B cell (primary cell): ENCODE results near the gene KLHL22.

ENCODE experiments used
- EZH2 ChIP-seq: IDR thresholded peaks from 2 replicates; pipeline ENCODE4 v1.6.1; 2012; ENCODE audit warnings: borderline replicate concordance, low read depth, mild to moderate bottlenecking, moderate library complexity, low read length; ENCODE audit not compliant: insufficient read depth, poor library complexity, severe bottlenecking
- TF ChIP-seq, protein P1 (sequence below): fragments of 200-600 bp; IDR thresholded peaks from one replicate; pipeline ENCODE4 v1.8.0; 2022; ENCODE audit warnings: antibody characterized with exemption, mild to moderate bottlenecking

DNA sequence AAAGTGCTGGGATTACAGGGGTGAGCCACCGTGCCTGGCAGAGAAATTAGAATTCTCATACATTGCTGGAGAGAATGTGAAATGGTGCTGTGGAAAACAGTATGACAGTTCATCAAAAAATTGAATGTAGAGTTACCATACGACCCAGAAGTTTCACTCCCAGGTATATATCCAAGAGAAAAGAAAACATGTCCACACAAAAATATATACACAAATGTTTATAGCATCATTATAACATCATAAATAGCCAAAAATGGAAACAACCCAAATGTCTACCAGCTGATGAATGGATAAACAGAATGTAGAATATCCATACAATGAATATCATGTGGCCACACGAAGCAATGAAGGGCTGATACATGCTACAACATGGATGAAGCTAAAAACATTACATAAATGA is 46.5 kb upstream of the KLHL22 start:
- TF ChIP-seq, protein P1, sequence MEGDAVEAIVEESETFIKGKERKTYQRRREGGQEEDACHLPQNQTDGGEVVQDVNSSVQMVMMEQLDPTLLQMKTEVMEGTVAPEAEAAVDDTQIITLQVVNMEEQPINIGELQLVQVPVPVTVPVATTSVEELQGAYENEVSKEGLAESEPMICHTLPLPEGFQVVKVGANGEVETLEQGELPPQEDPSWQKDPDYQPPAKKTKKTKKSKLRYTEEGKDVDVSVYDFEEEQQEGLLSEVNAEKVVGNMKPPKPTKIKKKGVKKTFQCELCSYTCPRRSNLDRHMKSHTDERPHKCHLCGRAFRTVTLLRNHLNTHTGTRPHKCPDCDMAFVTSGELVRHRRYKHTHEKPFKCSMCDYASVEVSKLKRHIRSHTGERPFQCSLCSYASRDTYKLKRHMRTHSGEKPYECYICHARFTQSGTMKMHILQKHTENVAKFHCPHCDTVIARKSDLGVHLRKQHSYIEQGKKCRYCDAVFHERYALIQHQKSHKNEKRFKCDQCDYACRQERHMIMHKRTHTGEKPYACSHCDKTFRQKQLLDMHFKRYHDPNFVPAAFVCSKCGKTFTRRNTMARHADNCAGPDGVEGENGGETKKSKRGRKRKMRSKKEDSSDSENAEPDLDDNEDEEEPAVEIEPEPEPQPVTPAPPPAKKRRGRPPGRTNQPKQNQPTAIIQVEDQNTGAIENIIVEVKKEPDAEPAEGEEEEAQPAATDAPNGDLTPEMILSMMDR = no peak
- TF ChIP-seq EZH2 = no peak
